Measurements from ENCODE around the gene FAS.

Gene FAS

GRCh38 chr10:88974012-88974411, 16.6 kb upstream of the FAS start:
- POLR2A ChIA-PET = interaction anchor here (0.7 to 1.0 kb wide), 2 partner anchors 17 to 24 kb away, joined by 3 read pairs; partner anchors contain the start of gene FAS

GRCh38 chr10:88974446-88975376, 15.9 kb upstream of the FAS start:
- POLR2A ChIA-PET = interaction anchor here (1.0 kb wide), 1 partner anchor 16 kb away, joined by 3 read pairs; the partner anchor contains the start of gene FAS
- CTCF ChIA-PET = interaction anchor here (1.0 to 5.5 kb wide), 7 partner anchors 10 to 239 kb away, joined by 3 to 38 read pairs (median 4); partner anchors contain the start of gene FAS
- DNase-seq (ENCODE audit: low read depth, low spot score) = no peak
- TF ChIP-seq, protein P1, sequence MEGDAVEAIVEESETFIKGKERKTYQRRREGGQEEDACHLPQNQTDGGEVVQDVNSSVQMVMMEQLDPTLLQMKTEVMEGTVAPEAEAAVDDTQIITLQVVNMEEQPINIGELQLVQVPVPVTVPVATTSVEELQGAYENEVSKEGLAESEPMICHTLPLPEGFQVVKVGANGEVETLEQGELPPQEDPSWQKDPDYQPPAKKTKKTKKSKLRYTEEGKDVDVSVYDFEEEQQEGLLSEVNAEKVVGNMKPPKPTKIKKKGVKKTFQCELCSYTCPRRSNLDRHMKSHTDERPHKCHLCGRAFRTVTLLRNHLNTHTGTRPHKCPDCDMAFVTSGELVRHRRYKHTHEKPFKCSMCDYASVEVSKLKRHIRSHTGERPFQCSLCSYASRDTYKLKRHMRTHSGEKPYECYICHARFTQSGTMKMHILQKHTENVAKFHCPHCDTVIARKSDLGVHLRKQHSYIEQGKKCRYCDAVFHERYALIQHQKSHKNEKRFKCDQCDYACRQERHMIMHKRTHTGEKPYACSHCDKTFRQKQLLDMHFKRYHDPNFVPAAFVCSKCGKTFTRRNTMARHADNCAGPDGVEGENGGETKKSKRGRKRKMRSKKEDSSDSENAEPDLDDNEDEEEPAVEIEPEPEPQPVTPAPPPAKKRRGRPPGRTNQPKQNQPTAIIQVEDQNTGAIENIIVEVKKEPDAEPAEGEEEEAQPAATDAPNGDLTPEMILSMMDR (IDR thresholded peaks at IDR 0.05; ENCODE audit: insufficient read depth, low read length, missing control alignments) = no peak
- peak overlapping the region; percentile 1 for H3K4me3 ChIP-seq (ENCODE audit: low read depth, low read length)

More at GRCh38 chr10:88974012-88974411, 16.6 kb upstream of the FAS start:
- CTCF ChIA-PET = interaction anchor here (1.1 to 5.5 kb wide), 5 partner anchors 9 to 56 kb away, joined by 3 to 38 read pairs (median 6); partner anchors contain the start of gene FAS
- TF ChIP-seq, protein P1 (IDR thresholded peaks at IDR 0.05; ENCODE audit: insufficient read depth, low read length, missing control alignments) = no peak
- DNase-seq (ENCODE audit: low read depth, low spot score) = no peak
- H3K4me3 ChIP-seq (ENCODE audit: low read depth, low read length) = no peak overlapping the region

GRCh38 chr10:88975377-88975720, 15.2 kb upstream of the FAS start:
- TF ChIP-seq, protein P1 (IDR thresholded peaks at IDR 0.05; ENCODE audit: insufficient read depth, low read length, missing control alignments) = no peak
- POLR2A ChIA-PET = no interaction called here
- DNase-seq (ENCODE audit: low read depth, low spot score) = no peak
- no peak overlapping the region for H3K4me3 ChIP-seq (ENCODE audit: low read depth, low read length)
- CTCF ChIA-PET = interaction anchor here (1.0 to 5.5 kb wide), 8 partner anchors 10 to 239 kb away, joined by 3 to 38 read pairs (median 4); no protein-coding TSS in a partner anchor

GRCh38 chr10:88978463-88978862, 12.1 kb upstream of the FAS start:
- no peak for DNase-seq (ENCODE audit: low read depth, low spot score)
- POLR2A ChIA-PET = interaction anchor here (0.7 to 1.4 kb wide), 3 partner anchors 12 to 829 kb away, joined by 3 to 7 read pairs (median 4); partner anchors contain the start of gene FAS
- no peak overlapping the region for H3K4me3 ChIP-seq (ENCODE audit: low read depth, low read length)
- TF ChIP-seq, protein P1 (IDR thresholded peaks at IDR 0.05; ENCODE audit: insufficient read depth, low read length, missing control alignments) = no peak
- CTCF ChIA-PET = interaction anchor here (1.0 to 3.7 kb wide), 4 partner anchors 10 to 239 kb away, joined by 3 to 33 read pairs (median 10); partner anchors contain the start of gene FAS

DNA sequence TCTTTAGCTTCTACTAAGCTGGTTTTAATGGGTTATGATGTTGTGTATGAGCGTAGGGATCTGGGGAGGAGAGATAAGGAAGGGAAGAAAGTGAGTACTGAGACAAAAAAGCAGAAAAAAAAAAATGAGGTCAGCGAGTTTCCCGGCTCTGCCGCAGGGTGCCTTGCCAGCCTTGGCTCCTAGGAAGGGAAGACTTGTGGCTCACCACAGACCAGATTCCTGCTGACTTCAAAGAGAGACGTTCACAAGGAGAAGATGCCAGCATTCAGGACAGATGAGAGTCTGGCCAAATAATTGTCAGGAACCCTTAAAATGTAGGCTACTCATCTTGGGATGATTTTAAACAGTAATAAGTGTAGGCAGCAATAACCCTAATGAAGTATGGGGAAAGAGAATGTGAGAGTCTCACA, 11.4 kb upstream of the FAS start:
- CTCF ChIA-PET = interaction anchor here (1.0 to 3.7 kb wide), 5 partner anchors 10 to 239 kb away, joined by 3 to 33 read pairs (median 7); partner anchors contain the start of gene FAS
- peak; percentile 76 for DNase-seq (ENCODE audit: low read depth, low spot score)
- TF ChIP-seq, protein P1 (IDR thresholded peaks at IDR 0.05; ENCODE audit: insufficient read depth, low read length, missing control alignments) = no peak

More for the DNA sequence above, 11.4 kb upstream of the FAS start:
- H3K4me3 ChIP-seq (ENCODE audit: low read depth, low read length) = no peak overlapping the region
- POLR2A ChIA-PET = interaction anchor here (0.7 to 1.4 kb wide), 3 partner anchors 12 to 829 kb away, joined by 3 to 7 read pairs (median 4); partner anchors contain the start of gene FAS
